Astrocyte (in vitro differentiated cells and primary cell): ENCODE measurements around the gene ZNF556. TPM values are rescaled to one million over a fixed set of nuclear protein-coding genes. Genes with fewer than 3 reads are reported as not detected.

ENCODE experiments used
- DNase-seq: peaks from one replicate; pipeline ENCODE4 v3.0.0-alpha.2; 2010; ENCODE audit warnings: low read depth
- FAIRE-seq: peaks from 2 replicates; lab custom pipeline; 2011; peaks lifted over from hg19 to GRCh38; lab: Jason Lieb, UNC
- H2AFZ ChIP-seq: 2 replicates; pipeline ENCODE4 v1.6.0; 2012; ENCODE audit warnings: low read depth, low read length, inconsistent platforms
- H3K27ac ChIP-seq: 2 replicates; pipeline ENCODE4 v1.5.1; 2011; ENCODE audit warnings: low read depth, low read length, inconsistent platforms
- H3K27me3 ChIP-seq: 2 replicates; pipeline ENCODE4 v1.6.0; 2011; ENCODE audit warnings: low read length, inconsistent platforms; ENCODE audit not compliant: insufficient read depth
- H3K36me3 ChIP-seq: 2 replicates; pipeline ENCODE4 v1.5.1; 2011; ENCODE audit warnings: low read length, inconsistent platforms; ENCODE audit not compliant: insufficient read depth
- H3K4me1 ChIP-seq: 2 replicates; pipeline ENCODE4 v1.5.1; 2011; ENCODE audit warnings: low read length, inconsistent platforms; ENCODE audit not compliant: insufficient read depth
- H3K4me2 ChIP-seq: 2 replicates; pipeline ENCODE4 v1.6.0; 2012; ENCODE audit warnings: low read length, inconsistent platforms
- H3K4me3 ChIP-seq: 2 replicates; pipeline ENCODE4 v1.5.1; 2011; ENCODE audit warnings: low read depth, mild to moderate bottlenecking, low read length, inconsistent platforms; ENCODE audit not compliant: insufficient read depth
- H3K79me2 ChIP-seq: 2 replicates; pipeline ENCODE4 v1.6.0; 2012; ENCODE audit warnings: mild to moderate bottlenecking, low read length, inconsistent platforms; ENCODE audit not compliant: insufficient read depth
- H3K9ac ChIP-seq: 2 replicates; pipeline ENCODE4 v1.6.0; 2012; ENCODE audit warnings: mild to moderate bottlenecking, low read length, inconsistent platforms
- H3K9me3 ChIP-seq: 2 replicates; pipeline ENCODE4 v1.5.1; 2012; ENCODE audit warnings: low read depth, mild to moderate bottlenecking, low read length, inconsistent platforms; ENCODE audit not compliant: insufficient read depth
- H4K20me1 ChIP-seq: 2 replicates; pipeline ENCODE4 v1.6.0; 2012; ENCODE audit warnings: low read length, inconsistent platforms; ENCODE audit not compliant: insufficient read depth
- H3K27ac Mint-ChIP-seq: one replicate; pipeline ENCODE4 v1.8.0; 2021; ENCODE audit warnings: mild to moderate bottlenecking, mixed read lengths; ENCODE audit not compliant: unreplicated experiment
- H3K27me3 Mint-ChIP-seq: one replicate; pipeline ENCODE4 v1.8.0; 2021; ENCODE audit warnings: low read depth, mixed read lengths; ENCODE audit not compliant: unreplicated experiment
- H3K36me3 Mint-ChIP-seq: one replicate; pipeline ENCODE4 v1.8.0; 2021; ENCODE audit warnings: low read depth, mixed read lengths; ENCODE audit not compliant: unreplicated experiment
- H3K4me1 Mint-ChIP-seq: one replicate; pipeline ENCODE4 v1.8.0; 2021; ENCODE audit warnings: low read depth, mixed read lengths; ENCODE audit not compliant: unreplicated experiment
- H3K4me3 Mint-ChIP-seq: one replicate; pipeline ENCODE4 v1.8.0; 2021; ENCODE audit warnings: mild to moderate bottlenecking, moderate library complexity, mixed read lengths; ENCODE audit not compliant: unreplicated experiment
- H3K9me3 Mint-ChIP-seq: one replicate; pipeline ENCODE4 v1.8.0; 2021; ENCODE audit warnings: mild to moderate bottlenecking, mixed read lengths; ENCODE audit not compliant: unreplicated experiment
- CTCF ChIP-seq: IDR thresholded peaks from 2 replicates; pipeline ENCODE4 v1.5.1; 2011; ENCODE audit warnings: low read depth, mild to moderate bottlenecking, inconsistent platforms, low read length, moderate library complexity; ENCODE audit not compliant: insufficient read depth
- EZH2 ChIP-seq: IDR thresholded peaks from 2 replicates; pipeline ENCODE4 v1.6.1; 2012; ENCODE audit warnings: mild to moderate bottlenecking, low read length, inconsistent platforms; ENCODE audit not compliant: insufficient read depth
- total RNA-seq: library from RNA; stranded (reverse); gene quantifications from 2 replicates; pipeline ENCODE4 v1.2.1, GENCODE V29; 2021

The ZNF556 gene
- total RNA-seq, 1 donor from 2014 or later: not detected

- Histone ChIP-seq H3K9ac (no peak overlapping the region), H3K9me3 (peaks cover 5% of the 10 kb centered on the region), H3K27me3 (no peaks in the 10 kb centered on the region), H3K4me1 (peaks cover 8% of the 10 kb centered on the region), H4K20me1 (peaks cover 21% of the 10 kb centered on the region), H3K4me2 (no peak overlapping the region), H3K79me2 (peaks cover 52% of the 10 kb centered on the region), H3K27ac (no peak overlapping the region), H2AFZ (no peak overlapping the region), H3K4me3 (no peak overlapping the region), H3K36me3 (no peaks in the 10 kb centered on the region)
- Mint-ChIP-seq H3K27me3 (no peaks in the 10 kb centered on the region), H3K9me3 (peaks cover 36% of the 10 kb centered on the region), H3K36me3 (peaks cover 43% of the 10 kb centered on the region), H3K4me3 (no peak overlapping the region), H3K4me1 (peaks cover 5% of the 10 kb centered on the region), H3K27ac (no peak overlapping the region)
- TF ChIP-seq EZH2 (no peak), CTCF (no peak)
- DNase-seq (no peak), FAIRE-seq (no peak)
These were observed 22.0 kb upstream of the ZNF556 start for GRCh38 chr19:2845107-2845506.

- Histone ChIP-seq H2AFZ (no peak overlapping the region), H3K9ac (no peak overlapping the region), H3K4me3 (no peak overlapping the region), H3K9me3 (peaks cover 13% of the 10 kb centered on the region), H3K4me1 (peaks cover 5% of the 10 kb centered on the region), H3K27ac (no peak overlapping the region), H3K79me2 (peaks cover 52% of the 10 kb centered on the region), H3K4me2 (no peak overlapping the region), H3K36me3 (no peaks in the 10 kb centered on the region), H4K20me1 (peaks cover 26% of the 10 kb centered on the region), H3K27me3 (no peaks in the 10 kb centered on the region)
- Mint-ChIP-seq H3K27ac (no peak overlapping the region), H3K9me3 (peaks cover 40% of the 10 kb centered on the region), H3K4me3 (no peak overlapping the region), H3K27me3 (no peaks in the 10 kb centered on the region), H3K36me3 (peaks cover 50% of the 10 kb centered on the region), H3K4me1 (peaks cover 5% of the 10 kb centered on the region)
- no peak for FAIRE-seq
- TF ChIP-seq CTCF (no peak), EZH2 (no peak)
- no peak for DNase-seq
These were observed 20.8 kb upstream of the ZNF556 start for GRCh38 chr19:2846180-2846894.

GRCh38 chr19:2847507-2847906 is 19.6 kb upstream of the ZNF556 start:
- H2AFZ ChIP-seq: no peak overlapping the region
- no peaks in the 10 kb centered on the region for H3K27me3 Mint-ChIP-seq
- H3K9me3 ChIP-seq: peaks cover 22% of the 10 kb centered on the region
- DNase-seq (no peak), FAIRE-seq (no peak)
- H3K9ac ChIP-seq: no peak overlapping the region
- peaks cover 57% of the 10 kb centered on the region for H3K36me3 Mint-ChIP-seq
- H3K4me1 Mint-ChIP-seq: peaks cover under 1% of the 10 kb centered on the region
- no peak overlapping the region for H3K4me3 ChIP-seq
- H3K27me3 ChIP-seq: no peaks in the 10 kb centered on the region
- peaks cover 8% of the 10 kb centered on the region for H3K36me3 ChIP-seq
- H3K4me2 ChIP-seq: no peak overlapping the region
- H3K79me2 ChIP-seq: peaks cover 43% of the 10 kb centered on the region
- H3K27ac ChIP-seq: no peak overlapping the region
- no peak overlapping the region for H3K27ac Mint-ChIP-seq
- no peak overlapping the region for H3K4me3 Mint-ChIP-seq
- H3K4me1 ChIP-seq: peaks cover under 1% of the 10 kb centered on the region
- H3K9me3 Mint-ChIP-seq: peaks cover 49% of the 10 kb centered on the region
- peaks cover 21% of the 10 kb centered on the region for H4K20me1 ChIP-seq
- no peak for TF ChIP-seq CTCF
- TF ChIP-seq EZH2: no peak
